GM12874 (cell line): Measurements from ENCODE around the gene GINS2.

Source experiments
- TF ChIP-seq, protein P1 (sequence below): IDR thresholded peaks from 2 replicates; pipeline ENCODE4 v1.5.1; 2011; ENCODE audit warnings: low read depth, mild to moderate bottlenecking, control low read depth, low read length, moderate library complexity; ENCODE audit not compliant: insufficient read depth

Gene GINS2

DNA sequence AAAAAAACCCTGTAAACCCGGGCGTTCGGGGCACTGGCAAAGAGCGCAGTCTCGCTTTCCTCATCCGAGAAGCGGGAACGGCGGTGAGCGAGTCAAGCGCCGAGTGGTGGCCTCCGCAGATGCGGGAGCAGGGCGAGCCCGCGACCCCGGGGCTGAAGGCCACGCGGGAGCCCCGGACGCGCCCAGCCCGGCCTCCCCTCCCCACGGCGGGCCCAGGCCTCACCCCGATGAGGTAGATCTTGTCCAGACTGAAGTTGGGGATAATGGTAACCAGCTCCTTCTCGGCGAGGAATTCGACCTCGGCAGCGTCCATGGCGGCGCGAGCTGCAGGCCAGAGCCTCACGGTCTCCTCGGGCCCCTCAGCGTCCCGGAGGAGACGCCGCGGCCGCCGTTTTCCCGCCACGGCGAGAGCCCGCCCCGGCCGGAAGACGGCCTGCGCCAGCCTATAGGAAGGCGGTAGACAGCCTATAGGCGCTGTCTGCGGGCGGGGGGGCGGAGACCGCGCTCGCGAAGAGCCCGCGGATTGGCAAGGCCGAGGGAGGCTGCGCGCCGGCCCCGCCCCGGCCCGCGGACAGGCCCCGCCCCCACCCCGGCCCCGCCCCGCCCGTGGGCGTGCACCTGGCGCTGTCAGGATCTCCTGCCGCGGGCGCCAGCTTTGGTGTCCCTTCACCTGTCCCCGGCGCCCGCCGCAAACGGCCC lies at the start of gene GINS2:
Gene GINS2, minus strand, starts transcription at position 369 of the 699 bp plus-strand sequence. Its CDS starts 56 bp downstream, at position 313.
- TF ChIP-seq, protein P1, sequence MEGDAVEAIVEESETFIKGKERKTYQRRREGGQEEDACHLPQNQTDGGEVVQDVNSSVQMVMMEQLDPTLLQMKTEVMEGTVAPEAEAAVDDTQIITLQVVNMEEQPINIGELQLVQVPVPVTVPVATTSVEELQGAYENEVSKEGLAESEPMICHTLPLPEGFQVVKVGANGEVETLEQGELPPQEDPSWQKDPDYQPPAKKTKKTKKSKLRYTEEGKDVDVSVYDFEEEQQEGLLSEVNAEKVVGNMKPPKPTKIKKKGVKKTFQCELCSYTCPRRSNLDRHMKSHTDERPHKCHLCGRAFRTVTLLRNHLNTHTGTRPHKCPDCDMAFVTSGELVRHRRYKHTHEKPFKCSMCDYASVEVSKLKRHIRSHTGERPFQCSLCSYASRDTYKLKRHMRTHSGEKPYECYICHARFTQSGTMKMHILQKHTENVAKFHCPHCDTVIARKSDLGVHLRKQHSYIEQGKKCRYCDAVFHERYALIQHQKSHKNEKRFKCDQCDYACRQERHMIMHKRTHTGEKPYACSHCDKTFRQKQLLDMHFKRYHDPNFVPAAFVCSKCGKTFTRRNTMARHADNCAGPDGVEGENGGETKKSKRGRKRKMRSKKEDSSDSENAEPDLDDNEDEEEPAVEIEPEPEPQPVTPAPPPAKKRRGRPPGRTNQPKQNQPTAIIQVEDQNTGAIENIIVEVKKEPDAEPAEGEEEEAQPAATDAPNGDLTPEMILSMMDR = no peak

DNA sequence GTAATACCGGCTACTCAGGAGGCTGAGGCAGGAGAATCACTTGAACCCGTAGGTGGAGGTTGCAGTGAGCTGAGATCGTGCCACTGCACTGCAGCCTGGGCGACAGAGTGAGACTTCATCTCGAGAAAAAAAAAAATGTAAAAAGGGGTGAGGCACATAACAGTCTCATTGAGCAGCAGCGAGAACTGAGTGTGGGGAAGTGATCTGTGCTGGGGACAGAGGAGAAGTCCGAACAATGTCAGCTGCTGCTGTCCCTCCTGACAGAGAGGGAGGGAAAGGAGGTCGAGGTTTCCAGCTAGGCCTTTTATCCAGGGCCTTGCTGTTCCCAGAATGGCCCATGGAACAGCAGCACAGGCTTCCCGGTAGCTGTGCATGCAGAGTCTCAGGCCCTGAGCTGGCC lies 48.2 kb upstream of the GINS2 start:
- TF ChIP-seq, protein P1 = no peak

DNA sequence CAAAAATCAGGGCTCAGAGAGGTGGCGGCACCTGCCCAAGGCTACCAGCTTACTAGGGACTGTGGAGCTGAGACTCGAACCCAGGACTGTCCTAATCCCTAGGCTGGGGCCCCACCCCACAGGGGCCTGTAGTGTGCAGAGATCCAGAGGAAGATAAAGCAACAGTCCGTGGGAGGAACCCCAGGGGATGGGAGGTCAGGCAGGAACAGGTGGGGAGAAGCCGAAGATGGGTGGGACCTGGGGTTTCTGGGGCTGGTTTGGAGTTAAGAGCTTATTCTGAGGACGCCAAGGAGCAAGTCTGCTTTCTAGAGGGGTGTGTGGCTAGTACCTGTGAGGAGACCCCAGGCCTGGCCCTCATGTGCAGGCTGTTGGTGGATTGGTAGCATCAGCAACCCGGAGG lies 47.2 kb upstream of the GINS2 start:
- TF ChIP-seq, protein P1 = no peak

DNA sequence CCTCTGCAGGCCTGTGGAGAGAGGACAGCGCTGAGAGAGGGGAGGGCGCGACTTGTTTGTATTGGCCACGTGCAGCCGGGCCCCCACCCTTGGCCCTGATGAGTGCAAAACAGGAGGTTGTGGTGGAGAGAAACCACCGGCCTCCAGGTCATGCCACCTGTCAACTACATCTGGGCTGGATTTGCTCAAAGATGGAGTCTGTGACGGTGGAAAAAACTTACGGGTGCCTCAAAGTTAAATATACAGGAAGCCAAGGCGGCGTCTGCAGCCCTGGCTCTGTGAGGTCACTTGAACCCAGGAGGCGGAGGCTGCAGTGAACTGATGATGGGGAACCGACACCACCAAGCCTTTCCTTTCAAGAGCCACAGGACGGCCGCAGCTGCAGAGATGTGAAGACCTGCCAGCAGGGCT lies 46.5 kb upstream of the GINS2 start:
- TF ChIP-seq, protein P1 = no peak

DNA sequence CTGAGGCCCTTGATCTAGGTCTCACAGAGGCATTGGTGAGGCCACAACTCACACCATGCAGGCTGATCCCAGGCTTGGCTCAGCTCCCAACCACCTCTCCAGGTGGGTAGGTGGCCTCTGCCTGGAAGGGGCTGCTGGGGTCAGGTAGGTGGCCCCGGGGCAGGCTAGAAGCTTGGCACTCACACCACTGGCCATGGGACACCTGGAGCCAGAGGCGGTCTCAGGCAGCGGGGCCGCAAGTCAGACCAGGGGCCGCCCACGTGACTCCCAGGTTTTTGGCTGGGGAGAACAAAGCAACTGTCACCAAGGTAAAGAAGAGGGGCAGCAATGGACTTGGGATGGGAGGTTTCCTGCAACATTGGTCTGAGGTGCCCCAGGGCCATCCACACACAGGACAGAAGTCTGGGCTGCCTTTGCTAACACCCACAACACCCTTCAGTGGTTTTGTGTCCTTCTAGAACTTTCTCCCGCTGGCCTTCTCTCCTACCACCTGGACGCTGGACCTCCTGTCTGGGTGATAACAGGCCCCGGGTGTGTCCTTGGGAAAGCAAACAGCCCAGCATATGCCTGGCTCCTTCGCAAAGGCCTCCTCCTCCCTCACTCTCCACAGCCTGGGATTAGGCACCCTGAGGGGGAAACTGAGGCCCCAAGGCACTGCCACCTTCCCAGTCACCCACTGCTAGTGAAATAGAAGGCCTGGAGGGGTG lies 45.7 kb upstream of the GINS2 start:
- TF ChIP-seq, protein P1 = no peak

DNA sequence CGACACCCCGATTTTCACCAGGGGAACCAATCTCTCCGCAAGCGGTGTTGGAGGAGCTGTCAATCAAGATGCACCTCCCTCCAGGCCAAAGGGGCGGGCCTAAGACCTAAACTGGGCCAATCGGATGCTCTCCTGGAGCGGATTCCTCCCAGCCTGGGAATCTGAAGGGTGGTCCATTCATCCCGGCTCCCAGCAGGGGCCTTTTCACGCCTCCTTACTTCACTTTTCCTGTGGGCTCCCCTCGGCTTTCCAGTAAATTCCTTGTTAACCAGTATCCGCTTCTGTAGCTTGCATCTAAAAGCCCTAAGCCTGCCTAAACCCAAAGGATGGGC lies 45.1 kb upstream of the GINS2 start:
- TF ChIP-seq, protein P1 = no peak

DNA sequence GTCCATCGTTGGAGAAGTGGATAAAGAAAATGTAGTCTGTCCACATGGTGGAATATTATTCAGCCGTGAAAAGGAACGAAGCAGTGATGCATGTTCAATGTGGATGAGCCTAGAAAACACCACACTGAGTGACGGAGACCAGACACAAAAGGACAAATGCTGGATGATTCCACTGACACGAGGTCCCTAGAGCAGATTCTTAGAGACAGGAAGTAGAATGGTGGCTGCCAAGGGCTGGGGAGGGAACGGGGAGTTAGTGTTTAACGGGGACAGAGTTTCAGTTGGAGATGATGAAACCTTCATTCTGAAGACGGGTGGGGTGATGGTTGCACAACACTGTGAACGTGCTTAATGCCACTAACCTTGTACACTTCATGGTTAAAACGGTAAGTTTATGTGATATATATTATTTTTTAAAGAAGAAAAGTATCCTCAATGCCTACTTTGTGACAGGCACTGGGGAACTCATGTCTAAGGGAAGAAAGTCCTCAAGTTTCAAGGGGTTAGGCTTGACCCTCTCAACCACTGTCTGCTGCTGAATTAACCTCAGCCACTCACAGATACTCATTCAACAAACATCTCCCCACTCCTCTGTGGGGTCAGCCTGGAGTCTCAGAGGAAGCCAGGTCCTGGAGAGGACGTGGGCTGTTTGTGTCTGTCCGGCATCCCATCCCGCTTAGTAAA lies 44.5 kb upstream of the GINS2 start:
- TF ChIP-seq, protein P1 = no peak
